Endometrium (tissue), 2 donors: ENCODE measurements around the gene GPSM3.
A peak's percentile ranks its signal among the peaks of the same experiment; 100 is the strongest.
"Not testable (repeated sequence)": the region's sequence is repeated elsewhere in the genome, so short reads cannot be mapped to it uniquely, and the experiment has no call there.

Source experiments
- FAIRE-seq: peaks from 2 replicates; lab custom pipeline; 2012; peaks lifted over from hg19 to GRCh38; lab: Jason Lieb, UNC
- donor health status: control.
- donor health status: control.

GPSM3 gene

GRCh38 chr6:32187009-32187709 is 5.3 kb downstream of the GPSM3 start:
- FAIRE-seq: no peak

DNA sequence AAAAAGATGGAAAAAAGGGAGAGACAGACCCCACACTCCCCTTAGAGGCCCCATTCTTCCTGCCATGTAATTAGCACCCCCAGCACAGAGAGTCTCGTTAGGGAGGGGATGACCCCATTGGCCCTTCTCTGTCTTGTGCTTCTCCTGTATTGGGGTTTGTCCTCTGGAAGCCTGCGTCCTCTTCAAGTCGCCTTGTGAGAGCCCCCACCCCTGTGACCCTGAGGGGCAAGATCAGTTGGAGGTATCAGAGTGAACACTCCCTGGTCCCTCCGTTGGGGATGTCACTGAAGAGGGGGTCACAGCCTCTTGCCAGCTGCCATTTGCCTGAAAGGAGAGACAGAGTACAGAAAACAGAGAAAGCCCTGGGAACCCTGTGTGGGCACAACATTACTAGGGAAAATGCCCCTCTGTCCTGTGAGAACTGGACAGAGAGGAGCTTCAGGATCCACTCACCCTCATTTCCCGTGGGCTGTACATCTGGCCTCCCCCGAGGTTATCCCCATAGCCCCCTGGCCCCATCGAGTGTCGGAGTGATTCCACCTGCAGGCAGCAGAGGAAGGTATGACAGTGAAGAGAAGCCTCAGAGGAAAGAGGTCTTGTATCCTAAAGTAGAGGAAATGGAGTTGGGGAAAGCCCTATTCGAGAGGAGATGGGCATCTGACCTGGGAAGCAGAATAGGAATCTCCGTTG is 6.1 kb downstream of the GPSM3 start:
- FAIRE-seq: not testable (repeated sequence)

- peak; percentile 77 for FAIRE-seq
These were observed 6.7 kb downstream of the GPSM3 start for GRCh38 chr6:32185681-32186131.

- no peak for FAIRE-seq
These were observed 8.3 kb downstream of the GPSM3 start, which contains the start of gene AGER for GRCh38 chr6:32184084-32184640. TSS of gene AGER (minus strand) at chr6:32184253. CDS start at chr6:32184222, 31 bp downstream.

DNA sequence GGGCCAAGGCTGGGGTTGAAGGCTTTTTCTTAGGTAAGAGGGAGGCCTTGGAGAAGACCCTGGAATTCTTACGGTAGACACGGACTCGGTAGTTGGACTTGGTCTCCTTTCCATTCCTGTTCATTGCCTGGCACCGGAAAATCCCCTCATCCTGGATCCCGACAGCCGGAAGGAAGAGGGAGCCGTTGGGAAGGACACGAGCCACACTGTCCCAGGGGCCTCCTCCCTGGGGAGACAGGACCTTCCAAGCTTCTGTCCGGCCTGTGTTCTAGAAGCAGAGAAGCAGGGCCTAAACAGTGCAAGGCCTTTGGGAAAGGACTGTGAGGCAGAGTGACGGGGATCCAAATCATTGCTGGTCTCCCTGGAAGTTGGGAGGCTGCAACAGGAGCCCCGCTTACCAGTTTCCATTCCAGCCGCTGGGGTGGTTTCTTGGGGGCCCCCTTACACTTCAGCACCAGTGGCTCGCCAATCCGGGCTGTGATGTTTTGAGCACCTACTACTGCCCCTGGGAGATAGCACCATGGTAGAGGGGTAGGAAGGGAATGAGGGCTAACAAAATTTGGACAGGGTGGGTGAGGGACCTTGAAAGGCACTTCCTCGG is 8.9 kb downstream of the GPSM3 start:
- no peak for FAIRE-seq

- FAIRE-seq: no peak
These were observed 9.4 kb downstream of the GPSM3 start for GRCh38 chr6:32183030-32183429.

DNA sequence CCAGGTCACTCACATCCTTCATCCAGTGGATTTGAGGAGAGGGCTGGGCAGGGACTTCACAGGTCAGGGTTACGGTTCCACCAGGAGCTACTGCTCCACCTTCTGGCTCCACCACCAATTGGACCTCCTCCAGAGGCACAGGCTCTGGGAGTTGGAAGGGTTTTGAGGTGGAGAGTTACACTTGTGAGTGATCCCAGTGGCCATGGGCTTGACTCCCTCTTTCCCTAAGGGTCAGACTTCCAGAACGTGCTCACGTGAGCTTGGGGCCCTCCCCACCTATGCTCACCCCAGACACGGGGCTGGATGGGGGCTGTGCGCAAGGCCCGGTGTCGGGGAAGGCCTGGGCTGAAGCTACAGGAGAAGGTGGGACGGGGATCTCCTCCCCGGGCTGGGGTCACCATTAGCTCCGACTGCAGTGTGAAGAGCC is 9.9 kb downstream of the GPSM3 start:
- FAIRE-seq: no peak

- no peak for FAIRE-seq
These were observed 10.4 kb downstream of the GPSM3 start for GRCh38 chr6:32181915-32182529.

GRCh38 chr6:32181148-32181702 is 11.2 kb downstream of the GPSM3 start:
- no peak for FAIRE-seq

- no peak for FAIRE-seq
These were observed 12.6 kb downstream of the GPSM3 start for GRCh38 chr6:32179766-32180405.

DNA sequence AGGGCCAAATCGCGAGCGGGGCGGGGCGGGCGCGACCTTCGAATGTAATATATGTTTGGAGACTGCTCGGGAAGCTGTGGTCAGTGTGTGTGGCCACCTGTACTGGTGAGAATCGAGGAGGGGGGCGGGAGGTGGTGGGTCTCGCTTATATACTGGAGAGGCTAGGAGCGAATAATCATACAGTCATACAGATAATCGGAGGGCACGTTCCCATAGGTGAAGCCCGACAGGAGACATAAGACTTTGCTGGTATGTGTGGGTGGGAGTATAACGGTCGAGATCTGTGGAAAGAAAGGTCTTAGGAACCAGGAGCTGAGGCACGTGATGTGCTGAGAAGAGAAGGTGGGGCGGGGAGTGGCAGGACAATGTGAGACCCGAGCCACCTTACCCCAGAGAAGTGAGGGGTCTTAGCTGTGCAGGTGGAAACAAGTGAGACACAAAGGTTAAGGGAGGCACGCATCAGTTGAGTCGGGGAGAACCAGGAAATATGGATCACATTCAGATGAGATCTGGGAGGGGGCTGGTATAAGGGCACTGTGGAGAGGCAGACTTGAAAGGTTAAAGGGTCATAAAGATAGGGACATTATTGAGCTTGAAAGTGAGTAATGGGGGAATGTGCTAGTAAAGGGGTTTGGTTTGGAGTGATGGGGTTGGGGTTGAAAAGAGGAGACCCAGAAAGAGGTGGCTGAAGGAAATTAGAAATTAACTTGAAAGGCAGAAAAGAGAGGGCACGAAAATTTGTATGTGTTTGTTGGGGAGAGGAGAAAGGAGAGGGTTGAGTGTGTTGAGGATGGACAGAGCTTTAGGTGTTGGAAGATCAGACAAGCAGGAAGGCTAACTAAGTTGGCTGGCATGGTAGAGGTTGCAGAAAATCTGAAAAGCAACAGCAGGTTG is 13.6 kb downstream of the GPSM3 start:
- FAIRE-seq: no peak

- peak; percentile 99 for FAIRE-seq
These were observed 14.5 kb downstream of the GPSM3 start, which contains the start of gene RNF5 for GRCh38 chr6:32177788-32178546. TSS of gene RNF5 (plus strand) at chr6:32178405. CDS start at chr6:32178512, 107 bp downstream.

DNA sequence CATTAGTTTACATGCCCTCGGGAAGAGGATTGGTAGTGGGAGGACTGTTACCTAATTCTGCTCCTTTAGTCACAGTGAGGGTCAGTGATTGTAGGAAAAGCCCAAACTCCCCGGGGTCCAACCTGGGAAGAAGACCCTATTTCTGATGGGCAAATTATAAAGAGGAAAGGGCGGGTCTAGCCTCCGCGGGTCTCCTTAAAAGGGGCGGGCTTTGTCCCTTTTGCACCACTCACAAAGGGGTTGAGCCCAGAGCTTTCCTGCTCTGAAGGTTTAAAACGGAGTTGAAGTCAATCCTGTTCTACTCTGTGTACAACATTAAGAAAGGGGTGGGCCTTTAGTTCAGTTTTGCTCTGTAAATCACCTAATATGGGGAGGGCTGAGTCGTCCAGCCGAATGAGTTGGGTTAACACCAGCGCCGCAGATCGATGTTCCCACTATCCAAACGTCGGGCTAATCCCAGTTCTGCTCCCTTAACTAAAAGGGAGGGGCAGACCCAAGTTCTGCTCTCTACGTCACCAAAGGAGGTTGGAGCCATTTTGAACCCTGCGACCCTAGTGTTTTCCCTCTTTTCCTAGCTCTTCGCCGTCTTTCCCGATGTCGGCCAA is 15.2 kb downstream of the GPSM3 start:
- FAIRE-seq: no peak

DNA sequence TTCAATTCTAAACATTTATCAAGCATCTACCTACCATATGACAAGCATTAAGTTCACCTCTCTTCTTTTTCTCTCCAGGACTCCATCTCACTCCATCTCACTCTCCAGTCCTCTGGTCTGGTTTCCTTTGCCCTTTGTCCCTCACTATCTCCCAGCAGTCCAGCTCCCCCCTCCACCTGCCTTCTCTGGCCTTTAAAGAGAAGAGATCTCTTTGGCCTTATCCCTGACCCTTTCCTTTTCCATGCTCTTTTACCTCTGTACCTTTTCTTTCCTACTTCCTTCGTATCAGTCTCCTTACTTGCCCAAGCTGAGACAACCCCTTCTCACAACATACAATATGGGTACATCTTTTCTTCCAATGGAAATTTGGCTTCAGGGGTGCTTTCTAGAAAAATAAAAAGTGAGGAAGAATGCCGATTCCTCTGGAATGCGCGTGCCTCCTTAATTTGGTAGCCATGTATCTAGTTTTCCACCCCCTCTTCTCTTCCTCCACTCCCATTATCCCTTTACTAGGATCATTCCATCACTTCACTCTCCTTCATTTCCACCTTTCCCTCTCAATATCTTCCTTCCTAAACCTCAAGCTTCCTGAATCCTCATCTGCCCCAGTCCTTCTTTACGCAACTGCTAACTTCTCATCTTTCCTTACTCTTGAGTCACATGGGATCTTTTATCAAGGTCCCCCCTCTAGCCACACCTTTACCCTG is 15.8 kb downstream of the GPSM3 start:
- no peak for FAIRE-seq

GRCh38 chr6:32175711-32176475 is 16.6 kb downstream of the GPSM3 start, which contains the start of gene AGPAT1:
TSS of gene AGPAT1 (minus strand) at chr6:32176084. CDS start at chr6:32171496, 4,588 bp downstream.
- FAIRE-seq: no peak

DNA sequence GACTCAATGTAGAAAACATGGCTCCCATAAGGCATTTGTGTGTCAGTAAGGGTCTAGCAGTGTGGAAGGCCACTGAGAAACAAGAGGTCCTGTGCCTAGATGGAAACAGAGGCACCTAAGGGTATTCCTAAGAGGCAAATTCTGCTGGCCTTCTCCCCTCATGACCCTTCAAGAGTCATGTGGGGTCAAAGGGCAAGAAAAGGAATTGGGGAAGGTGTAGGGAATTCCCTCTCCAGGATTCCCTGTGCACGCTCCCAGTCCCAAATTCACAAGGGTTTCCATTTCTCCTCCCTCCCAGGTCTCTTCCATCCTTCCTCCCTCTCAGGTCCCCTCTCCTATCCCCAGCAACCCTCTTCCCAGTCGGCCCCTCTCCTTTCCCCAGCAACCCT is 17.1 kb downstream of the GPSM3 start:
- FAIRE-seq: no peak

- no peak for FAIRE-seq
These were observed 18.0 kb downstream of the GPSM3 start for GRCh38 chr6:32174416-32174815.
